Progenitor cell of endocrine pancreas (in vitro differentiated cells): Measurements from ENCODE around the gene PNMA5. TPM values are rescaled to one million over a fixed set of nuclear protein-coding genes. Genes with fewer than 3 reads are reported as not detected.
A peak's percentile ranks its signal among the peaks of the same experiment; 100 is the strongest.

Source experiments
- DNase-seq: peaks from one replicate; pipeline ENCODE4 v3.0.0; 2021; ENCODE audit warnings: low spot score; ENCODE audit not compliant: unreplicated experiment
- H3K27ac Mint-ChIP-seq: 2 replicates; pipeline ENCODE4 v1.8.0; 2021; ENCODE audit warnings: mild to moderate bottlenecking, moderate library complexity, mixed read lengths
- H3K27me3 Mint-ChIP-seq: 2 replicates; pipeline ENCODE4 v1.8.0; 2021; ENCODE audit warnings: mixed read lengths
- H3K36me3 Mint-ChIP-seq: 2 replicates; pipeline ENCODE4 v1.8.0; 2022; ENCODE audit warnings: mixed read lengths; ENCODE audit not compliant: insufficient read depth
- H3K4me1 Mint-ChIP-seq: 2 replicates; pipeline ENCODE4 v1.8.0; 2021; ENCODE audit warnings: low read depth, mixed read lengths
- H3K4me3 Mint-ChIP-seq: 2 replicates; pipeline ENCODE4 v1.8.0; 2021; ENCODE audit warnings: low read depth, mild to moderate bottlenecking, moderate library complexity, mixed read lengths
- H3K9me3 Mint-ChIP-seq: 2 replicates; pipeline ENCODE4 v1.8.0; 2021; ENCODE audit warnings: low read depth, mixed read lengths
- CTCF ChIP-seq: fragments of 200-600 bp; sonication (generic); IDR thresholded peaks from one replicate; pipeline ENCODE4 v1.5.0; 2021; ENCODE audit warnings: antibody characterized with exemption, mild to moderate bottlenecking; ENCODE audit not compliant: unreplicated experiment
- total RNA-seq: library from RNA; stranded (reverse); gene quantifications from 2 replicates; pipeline ENCODE4 v1.2.1, GENCODE V29; 2021

The PNMA5 gene
- total RNA-seq, 1 donor from 2014 or later, result not detected

GRCh38 chrX:152942077-152942442 is 51.9 kb downstream of the PNMA5 start:
- H3K27ac Mint-ChIP-seq, result peak overlapping the region; percentile 37
- H3K4me1 Mint-ChIP-seq, result peaks cover 2% of the 10 kb centered on the region
- H3K36me3 Mint-ChIP-seq, result no peaks in the 10 kb centered on the region

GRCh38 chrX:152941328-152942076 is 52.4 kb downstream of the PNMA5 start:
- TF ChIP-seq CTCF, result peak; percentile 78
- Mint-ChIP-seq H3K4me3 (peak overlapping the region; percentile 73), H3K27ac (peak overlapping the region; percentile 69), H3K36me3 (no peaks in the 10 kb centered on the region), H3K4me1 (peaks cover 2% of the 10 kb centered on the region), H3K27me3 (no peaks in the 10 kb centered on the region), H3K9me3 (peaks cover 3% of the 10 kb centered on the region)
- DNase-seq, result peak; percentile 87

More at GRCh38 chrX:152942077-152942442, 51.9 kb downstream of the PNMA5 start:
- Mint-ChIP-seq H3K9me3 (peaks cover 3% of the 10 kb centered on the region), H3K4me3 (peak overlapping the region; percentile 73), H3K27me3 (no peaks in the 10 kb centered on the region)
- TF ChIP-seq CTCF, result no peak
- DNase-seq, result no peak

Other genes with a start within 250 kb of the PNMA5 start
- 0.22 TPM in 1 of 2 replicates, not detected in the other for gene MAGEA2, start 240.3 kb downstream of the PNMA5 start, total RNA-seq
- not detected in 2 replicates for gene CSAG3, start 234.9 kb downstream of the PNMA5 start, total RNA-seq
- not detected in 2 replicates for gene MAGEA6, start 224.4 kb downstream of the PNMA5 start, total RNA-seq
- 53.1 and 58.2 TPM in 2 replicates for gene CETN2, start 163.4 kb downstream of the PNMA5 start, total RNA-seq
- gene NSDHL, start 163.1 kb downstream of the PNMA5 start, total RNA-seq, result 29.0 and 30.0 TPM in 2 replicates
- gene ZNF185, start 96.0 kb downstream of the PNMA5 start, total RNA-seq, result 10.1 and 12.3 TPM in 2 replicates
- 31.1 and 32.8 TPM in 2 replicates for gene PNMA3, start 62.4 kb upstream of the PNMA5 start, total RNA-seq
- gene PNMA6A, start 78.3 kb upstream of the PNMA5 start, total RNA-seq, result 6.9 and 7.0 TPM in 2 replicates
- gene MAGEA1, start 185.2 kb upstream of the PNMA5 start, total RNA-seq, result not detected in 2 replicates